GM19043 (cell line): ENCODE results near the gene LTF.
"Not testable (repeated sequence)": the region's sequence is repeated elsewhere in the genome, so short reads cannot be mapped to it uniquely, and the experiment has no call there.

ENCODE experiments used
- ATAC-seq: cut with Tn5 transposase; IDR thresholded peaks from one replicate; pipeline ENCODE4 v1.9.1; 2021; ENCODE audit warnings: low read depth; ENCODE audit not compliant: unreplicated experiment

LTF gene

GRCh38 chr3:46464326-46465195, at the start of gene LTF:
TSS of gene LTF (minus strand) at chr3:46464905. CDS start at chr3:46464867, 38 bp downstream.
- ATAC-seq, result no peak

- ATAC-seq, result no peak
These were observed 47.6 kb upstream of the LTF start for GRCh38 chr3:46512191-46512749.

GRCh38 chr3:46509661-46510187, 45.0 kb upstream of the LTF start:
- no peak for ATAC-seq

GRCh38 chr3:46508850-46509591, 44.3 kb upstream of the LTF start:
- no peak for ATAC-seq

- ATAC-seq, result no peak
These were observed 41.8 kb upstream of the LTF start for GRCh38 chr3:46506526-46506925.

- no peak for ATAC-seq
These were observed 41.2 kb upstream of the LTF start for GRCh38 chr3:46505953-46506352.

- ATAC-seq, result no peak
These were observed 40.1 kb upstream of the LTF start for GRCh38 chr3:46504789-46505188.

- no peak for ATAC-seq
These were observed 38.6 kb upstream of the LTF start for GRCh38 chr3:46503200-46503874.

GRCh38 chr3:46501702-46502101, 37.0 kb upstream of the LTF start:
- ATAC-seq, result no peak

GRCh38 chr3:46500656-46501635, 36.2 kb upstream of the LTF start:
- no peak for ATAC-seq

GRCh38 chr3:46498916-46499519, 34.3 kb upstream of the LTF start:
- no peak for ATAC-seq

GRCh38 chr3:46497556-46498265, 33.0 kb upstream of the LTF start, which contains the start of gene RTP3:
TSS of gene RTP3 (plus strand) at chr3:46497976. CDS start at chr3:46498063, 87 bp downstream.
- no peak for ATAC-seq

- ATAC-seq, result no peak
These were observed 32.2 kb upstream of the LTF start for GRCh38 chr3:46496746-46497555.

GRCh38 chr3:46495901-46496456, 31.3 kb upstream of the LTF start:
- no peak for ATAC-seq

- not testable (repeated sequence) for ATAC-seq
These were observed 29.8 kb upstream of the LTF start for GRCh38 chr3:46494491-46494890.

- ATAC-seq, result no peak
These were observed 28.3 kb upstream of the LTF start for GRCh38 chr3:46492890-46493547.
